HepG2 (cell line): Measurements from ENCODE around the gene FBLIM1. TPM values are rescaled to one million over a fixed set of nuclear protein-coding genes. Genes with fewer than 3 reads are reported as not detected.

Experiments
- FOSL1 ChIP-seq: sonication (generic); formaldehyde crosslinking; IDR thresholded peaks from 2 replicates; pipeline ENCODE4 v1.9.0; 2021; ENCODE audit warnings: missing genetic modification reagents, borderline replicate concordance
- PCBP1 ChIP-seq: fragments of 200-400 bp; formaldehyde crosslinking; IDR thresholded peaks from 2 replicates; pipeline ENCODE4 v1.6.1; 2017; ENCODE audit warnings: mild to moderate bottlenecking, low read depth, low read length, borderline replicate concordance
- SIN3B ChIP-seq: fragments of 150-350 bp; IDR thresholded peaks from 2 replicates; pipeline ENCODE4 v1.6.1; 2014; ENCODE audit warnings: low read length
- SOX6 ChIP-seq, 2 experiments: fragments of 450-650 bp in 1 of 2; sonication (generic) in 1 of 2; formaldehyde crosslinking in 1 of 2; IDR thresholded peaks; 2 replicates each; pipeline versions ENCODE4 v1.4.0 to v1.6.1; 2017 to 2020; ENCODE audit warnings: antibody characterized with exemption in 1 of 2, mild to moderate bottlenecking in 1 of 2, missing genetic modification reagents in 1 of 2
- ZNF143 ChIP-seq: sonication (generic); formaldehyde crosslinking; IDR thresholded peaks from 2 replicates; pipeline ENCODE4 v1.4.0; 2020; ENCODE audit warnings: missing genetic modification reagents
- ZNF768 ChIP-seq: sonication (generic); formaldehyde crosslinking; IDR thresholded peaks from 2 replicates; pipeline ENCODE4 v1.4.0; 2020; ENCODE audit warnings: missing genetic modification reagents
- ZNF816 ChIP-seq: sonication (generic); formaldehyde crosslinking; IDR thresholded peaks from 2 replicates; pipeline ENCODE4 v1.8.0; 2022; ENCODE audit warnings: missing genetic modification reagents, mild to moderate bottlenecking, borderline replicate concordance
- polyA plus RNA-seq, 8 experiments: library from polyadenylated mRNA; depleted of rRNA in 3 of 8; stranded (reverse) in 7 of 8; unstranded in 1 of 8; fragments of >200 nt; fragmentation: Illumina TruSeq in 4 of 8; extraction: Trizol in 4 of 8; gene quantifications; 2 replicates each; pipeline versions ENCODE4 v1.2.1 to v1.2.3, GENCODE V29; 2011 to 2016; ENCODE audit warnings: low read depth in 4 of 8, missing spikeins in 1 of 8, mixed read lengths in 1 of 8; ENCODE audit not compliant: insufficient read depth in 1 of 8
- total RNA-seq, 5 experiments: library from RNA; depleted of rRNA; stranded (reverse); fragments of >200 nt; fragmentation: Illumina TruSeq; extraction: Trizol; gene quantifications; 2 replicates each; pipeline ENCODE4 v1.2.3, GENCODE V29; 2016; ENCODE audit warnings: low read depth in 1 of 5
- TF ChIP-seq, protein P1 (sequence below): sonication (generic); formaldehyde crosslinking; IDR thresholded peaks from 2 replicates; pipeline ENCODE4 v1.5.0; 2020; ENCODE audit warnings: missing genetic modification reagents, mild to moderate bottlenecking, borderline replicate concordance
- TF ChIP-seq, protein P2 (sequence below): sonication (generic); formaldehyde crosslinking; IDR thresholded peaks from 2 replicates; pipeline ENCODE4 v1.4.0; 2020; ENCODE audit warnings: mild to moderate bottlenecking, missing genetic modification reagents
- TF ChIP-seq, protein P3 (sequence below): IDR thresholded peaks from 2 replicates; pipeline ENCODE4 v1.4.0; 2020; ENCODE audit warnings: mild to moderate bottlenecking, missing genetic modification reagents
- TF ChIP-seq, protein P4 (sequence below): sonication (generic); formaldehyde crosslinking; IDR thresholded peaks from 2 replicates; pipeline ENCODE4 v1.9.0; 2022; ENCODE audit warnings: low read depth, missing genetic modification reagents
- TF ChIP-seq, protein P5 (sequence below): sonication (generic); formaldehyde crosslinking; IDR thresholded peaks from 2 replicates; pipeline ENCODE4 v1.4.0; 2020; ENCODE audit warnings: mild to moderate bottlenecking, missing genetic modification reagents

FBLIM1 gene
- total and polyA plus RNA-seq, 2 of the 13 experiments (the other 11 are each of a cell fraction or from before 2014, with no cell fraction given): 10.6 to 23.0 TPM

DNA sequence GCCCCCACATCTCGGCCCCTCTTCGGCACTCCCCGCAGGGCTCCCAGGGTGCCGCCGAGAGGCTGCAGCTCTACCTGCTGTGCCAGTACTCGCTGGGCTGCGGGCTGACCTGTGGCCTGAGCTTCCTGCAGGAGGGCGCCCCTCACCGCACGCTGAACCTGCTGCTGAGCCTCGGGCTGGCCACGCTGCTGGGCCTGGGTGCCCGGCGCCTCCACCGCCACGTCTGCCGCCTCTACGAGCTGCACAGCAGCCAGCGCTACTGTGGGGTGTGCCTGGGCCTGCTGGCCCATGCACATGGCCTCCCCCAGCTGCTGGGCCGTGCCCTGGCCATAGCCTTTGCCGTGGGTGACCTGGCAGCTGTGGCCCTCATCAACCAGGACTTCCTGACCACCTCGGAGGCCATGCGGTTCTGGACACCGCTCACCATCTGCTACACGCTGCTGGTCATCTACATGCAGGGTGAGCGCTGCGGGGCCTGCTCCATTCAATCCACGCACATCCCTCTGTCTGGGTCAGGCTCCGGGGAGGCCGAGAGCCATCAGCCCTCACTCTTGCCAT, 14.4 kb upstream of the FBLIM1 start (continued):
- TF ChIP-seq ZNF768 (CRISPR knock-in tag): peak; percentile 70
- no peak for TF ChIP-seq PCBP1
- TF ChIP-seq, protein P1, sequence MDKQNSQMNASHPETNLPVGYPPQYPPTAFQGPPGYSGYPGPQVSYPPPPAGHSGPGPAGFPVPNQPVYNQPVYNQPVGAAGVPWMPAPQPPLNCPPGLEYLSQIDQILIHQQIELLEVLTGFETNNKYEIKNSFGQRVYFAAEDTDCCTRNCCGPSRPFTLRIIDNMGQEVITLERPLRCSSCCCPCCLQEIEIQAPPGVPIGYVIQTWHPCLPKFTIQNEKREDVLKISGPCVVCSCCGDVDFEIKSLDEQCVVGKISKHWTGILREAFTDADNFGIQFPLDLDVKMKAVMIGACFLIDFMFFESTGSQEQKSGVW (CRISPR knock-in tag): no peak
- TF ChIP-seq ZNF143 (CRISPR knock-in tag): no peak
- TF ChIP-seq SIN3B: no peak
- TF ChIP-seq, protein P2, sequence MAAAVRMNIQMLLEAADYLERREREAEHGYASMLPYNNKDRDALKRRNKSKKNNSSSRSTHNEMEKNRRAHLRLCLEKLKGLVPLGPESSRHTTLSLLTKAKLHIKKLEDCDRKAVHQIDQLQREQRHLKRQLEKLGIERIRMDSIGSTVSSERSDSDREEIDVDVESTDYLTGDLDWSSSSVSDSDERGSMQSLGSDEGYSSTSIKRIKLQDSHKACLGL (CRISPR knock-in tag): 0 out of 2 replicates have a peak, but pooled peaks have one; percentile 58
- no peak for TF ChIP-seq SOX6 (IDR thresholded peaks at IDR 0.05)
- TF ChIP-seq SOX6 (CRISPR knock-in tag; IDR thresholded peaks at IDR 0.05): no peak
- TF ChIP-seq, protein P3, sequence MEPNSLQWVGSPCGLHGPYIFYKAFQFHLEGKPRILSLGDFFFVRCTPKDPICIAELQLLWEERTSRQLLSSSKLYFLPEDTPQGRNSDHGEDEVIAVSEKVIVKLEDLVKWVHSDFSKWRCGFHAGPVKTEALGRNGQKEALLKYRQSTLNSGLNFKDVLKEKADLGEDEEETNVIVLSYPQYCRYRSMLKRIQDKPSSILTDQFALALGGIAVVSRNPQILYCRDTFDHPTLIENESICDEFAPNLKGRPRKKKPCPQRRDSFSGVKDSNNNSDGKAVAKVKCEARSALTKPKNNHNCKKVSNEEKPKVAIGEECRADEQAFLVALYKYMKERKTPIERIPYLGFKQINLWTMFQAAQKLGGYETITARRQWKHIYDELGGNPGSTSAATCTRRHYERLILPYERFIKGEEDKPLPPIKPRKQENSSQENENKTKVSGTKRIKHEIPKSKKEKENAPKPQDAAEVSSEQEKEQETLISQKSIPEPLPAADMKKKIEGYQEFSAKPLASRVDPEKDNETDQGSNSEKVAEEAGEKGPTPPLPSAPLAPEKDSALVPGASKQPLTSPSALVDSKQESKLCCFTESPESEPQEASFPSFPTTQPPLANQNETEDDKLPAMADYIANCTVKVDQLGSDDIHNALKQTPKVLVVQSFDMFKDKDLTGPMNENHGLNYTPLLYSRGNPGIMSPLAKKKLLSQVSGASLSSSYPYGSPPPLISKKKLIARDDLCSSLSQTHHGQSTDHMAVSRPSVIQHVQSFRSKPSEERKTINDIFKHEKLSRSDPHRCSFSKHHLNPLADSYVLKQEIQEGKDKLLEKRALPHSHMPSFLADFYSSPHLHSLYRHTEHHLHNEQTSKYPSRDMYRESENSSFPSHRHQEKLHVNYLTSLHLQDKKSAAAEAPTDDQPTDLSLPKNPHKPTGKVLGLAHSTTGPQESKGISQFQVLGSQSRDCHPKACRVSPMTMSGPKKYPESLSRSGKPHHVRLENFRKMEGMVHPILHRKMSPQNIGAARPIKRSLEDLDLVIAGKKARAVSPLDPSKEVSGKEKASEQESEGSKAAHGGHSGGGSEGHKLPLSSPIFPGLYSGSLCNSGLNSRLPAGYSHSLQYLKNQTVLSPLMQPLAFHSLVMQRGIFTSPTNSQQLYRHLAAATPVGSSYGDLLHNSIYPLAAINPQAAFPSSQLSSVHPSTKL (CRISPR knock-in tag): peak; percentile 43; the same call in 1 of the 2 replicates
- TF ChIP-seq, protein P4, sequence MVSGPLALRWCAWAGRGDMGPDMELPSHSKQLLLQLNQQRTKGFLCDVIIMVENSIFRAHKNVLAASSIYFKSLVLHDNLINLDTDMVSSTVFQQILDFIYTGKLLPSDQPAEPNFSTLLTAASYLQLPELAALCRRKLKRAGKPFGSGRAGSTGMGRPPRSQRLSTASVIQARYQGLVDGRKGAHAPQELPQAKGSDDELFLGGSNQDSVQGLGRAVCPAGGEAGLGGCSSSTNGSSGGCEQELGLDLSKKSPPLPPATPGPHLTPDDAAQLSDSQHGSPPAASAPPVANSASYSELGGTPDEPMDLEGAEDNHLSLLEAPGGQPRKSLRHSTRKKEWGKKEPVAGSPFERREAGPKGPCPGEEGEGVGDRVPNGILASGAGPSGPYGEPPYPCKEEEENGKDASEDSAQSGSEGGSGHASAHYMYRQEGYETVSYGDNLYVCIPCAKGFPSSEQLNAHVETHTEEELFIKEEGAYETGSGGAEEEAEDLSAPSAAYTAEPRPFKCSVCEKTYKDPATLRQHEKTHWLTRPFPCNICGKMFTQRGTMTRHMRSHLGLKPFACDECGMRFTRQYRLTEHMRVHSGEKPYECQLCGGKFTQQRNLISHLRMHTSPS: peak; percentile 58
- TF ChIP-seq ZNF816 (CRISPR knock-in tag): no peak
- TF ChIP-seq FOSL1 (CRISPR knock-in tag): no peak
- TF ChIP-seq, protein P5, sequence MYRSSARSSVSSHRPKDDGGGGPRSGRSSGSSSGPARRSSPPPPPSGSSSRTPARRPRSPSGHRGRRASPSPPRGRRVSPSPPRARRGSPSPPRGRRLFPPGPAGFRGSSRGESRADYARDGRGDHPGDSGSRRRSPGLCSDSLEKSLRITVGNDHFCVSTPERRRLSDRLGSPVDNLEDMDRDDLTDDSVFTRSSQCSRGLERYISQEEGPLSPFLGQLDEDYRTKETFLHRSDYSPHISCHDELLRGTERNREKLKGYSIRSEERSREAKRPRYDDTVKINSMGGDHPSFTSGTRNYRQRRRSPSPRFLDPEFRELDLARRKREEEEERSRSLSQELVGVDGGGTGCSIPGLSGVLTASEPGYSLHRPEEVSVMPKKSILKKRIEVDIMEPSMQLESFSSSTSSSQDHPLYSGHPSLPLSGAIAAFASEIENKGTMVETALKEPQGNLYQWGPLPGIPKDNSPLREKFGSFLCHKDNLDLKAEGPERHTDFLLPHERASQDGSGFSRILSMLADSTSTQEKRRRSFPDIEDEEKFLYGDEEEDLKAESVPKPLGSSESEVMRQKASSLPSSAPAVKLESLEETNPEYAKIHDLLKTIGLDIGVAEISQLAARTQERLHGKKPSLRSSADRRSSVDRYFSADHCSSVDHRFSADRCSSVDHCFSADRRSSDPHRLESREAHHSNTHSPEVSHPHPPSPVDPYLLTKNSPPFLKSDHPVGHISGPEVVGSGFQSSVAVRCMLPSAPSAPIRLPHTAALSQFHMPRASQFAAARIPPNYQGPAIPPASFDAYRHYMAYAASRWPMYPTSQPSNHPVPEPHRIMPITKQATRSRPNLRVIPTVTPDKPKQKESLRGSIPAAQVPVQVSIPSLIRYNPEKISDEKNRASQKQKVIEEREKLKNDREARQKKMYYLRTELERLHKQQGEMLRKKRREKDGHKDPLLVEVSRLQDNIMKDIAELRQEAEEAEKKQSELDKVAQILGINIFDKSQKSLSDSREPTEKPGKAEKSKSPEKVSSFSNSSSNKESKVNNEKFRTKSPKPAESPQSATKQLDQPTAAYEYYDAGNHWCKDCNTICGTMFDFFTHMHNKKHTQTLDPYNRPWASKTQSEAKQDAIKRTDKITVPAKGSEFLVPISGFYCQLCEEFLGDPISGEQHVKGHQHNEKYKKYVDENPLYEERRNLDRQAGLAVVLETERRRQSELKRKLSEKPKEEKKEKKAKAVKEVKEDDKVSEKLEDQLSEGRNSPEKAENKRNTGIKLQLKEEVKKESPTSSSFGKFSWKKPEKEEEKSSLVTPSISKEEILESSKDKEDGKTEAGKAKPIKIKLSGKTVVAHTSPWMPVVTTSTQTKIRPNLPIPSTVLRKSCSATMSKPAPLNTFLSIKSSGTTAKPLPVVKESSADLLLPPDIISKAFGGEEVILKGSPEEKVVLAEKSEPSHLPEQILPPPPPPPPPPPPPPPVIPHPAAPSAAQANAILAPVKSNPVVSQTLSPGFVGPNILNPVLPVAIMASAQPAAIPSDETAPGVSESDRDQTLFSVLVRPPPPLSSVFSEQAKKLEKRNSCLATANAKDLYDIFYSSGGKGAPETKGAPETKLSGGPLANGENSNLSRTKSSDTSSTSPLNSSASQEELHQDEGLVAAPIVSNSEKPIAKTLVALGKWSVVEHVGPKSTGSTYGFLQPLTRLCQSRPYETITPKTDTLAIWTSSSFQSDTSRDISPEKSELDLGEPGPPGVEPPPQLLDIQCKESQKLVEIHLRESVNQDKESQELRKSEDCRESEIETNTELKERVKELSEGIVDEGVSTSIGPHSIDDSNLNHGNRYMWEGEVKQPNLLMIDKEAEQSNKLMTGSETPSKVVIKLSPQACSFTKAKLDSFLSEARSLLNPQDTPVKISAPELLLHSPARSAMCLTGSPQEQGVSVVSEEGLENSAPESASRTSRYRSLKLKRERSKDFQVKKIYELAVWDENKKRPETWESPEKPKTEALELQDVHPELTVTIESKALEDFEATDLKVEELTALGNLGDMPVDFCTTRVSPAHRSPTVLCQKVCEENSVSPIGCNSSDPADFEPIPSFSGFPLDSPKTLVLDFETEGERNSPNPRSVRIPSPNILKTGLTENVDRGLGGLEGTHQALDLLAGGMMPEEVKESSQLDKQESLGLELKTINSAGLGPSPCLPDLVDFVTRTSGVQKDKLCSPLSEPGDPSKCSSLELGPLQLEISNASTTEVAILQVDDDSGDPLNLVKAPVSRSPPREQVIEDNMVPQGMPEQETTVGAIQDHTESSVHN: no peak
